Natural killer cell (primary cell): Measurements from ENCODE around the gene MRPS27. TPM values are rescaled to one million over a fixed set of nuclear protein-coding genes. Genes with fewer than 3 reads are reported as not detected.
"Not testable (repeated sequence)": the region's sequence is repeated elsewhere in the genome, so short reads cannot be mapped to it uniquely, and the experiment has no call there.

ENCODE experiments used
- ATAC-seq, 3 donors: fragments of 150-1000 bp in 2 of 3; fragments of 200-7000 bp in 1 of 3; cut with Tn5 transposase; 1 replicate in 1 of 3; 2 replicates in 2 of 3; pipeline ENCODE4 v1.10.0; 2021; ENCODE audit warnings: mild to moderate bottlenecking in 2 of 3, moderate library complexity in 2 of 3
- DNase-seq, 2 donors: peaks; one replicate each; pipeline versions ENCODE4 v3.0.0 to v3.0.0-alpha.2; 2013 to 2021; ENCODE audit warnings: mixed read lengths in 1 of 2
- H3K27ac ChIP-seq: one replicate; pipeline ENCODE4 v1.5.1; 2013; ENCODE audit warnings: mild to moderate bottlenecking, low read length
- H3K27me3 ChIP-seq: one replicate; pipeline ENCODE4 v1.6.1; 2013; ENCODE audit warnings: low read length; ENCODE audit not compliant: control insufficient read depth, insufficient read depth
- H3K36me3 ChIP-seq: one replicate; pipeline ENCODE4 v1.6.1; 2013; ENCODE audit warnings: low read length; ENCODE audit not compliant: control insufficient read depth, insufficient read depth
- H3K4me1 ChIP-seq: one replicate; pipeline ENCODE4 v1.6.1; 2013; ENCODE audit warnings: low read length; ENCODE audit not compliant: control insufficient read depth, insufficient read depth
- H3K4me3 ChIP-seq: one replicate; pipeline ENCODE4 v1.5.1; 2013; ENCODE audit warnings: low read length
- H3K9me3 ChIP-seq: one replicate; pipeline ENCODE4 v1.6.1; 2013; ENCODE audit warnings: low read length; ENCODE audit not compliant: control insufficient read depth, insufficient read depth
- H3K27ac Mint-ChIP-seq, 2 donors: one replicate each; pipeline ENCODE4 v1.8.0; 2022; ENCODE audit warnings: mild to moderate bottlenecking in 2 of 2, mixed read lengths in 2 of 2, moderate library complexity in 1 of 2
- H3K27me3 Mint-ChIP-seq, 2 donors: one replicate each; pipeline ENCODE4 v1.8.0; 2022; ENCODE audit warnings: low read depth in 2 of 2, mixed read lengths in 2 of 2
- H3K36me3 Mint-ChIP-seq: one replicate; pipeline ENCODE4 v1.8.0; 2022; ENCODE audit warnings: mixed read lengths
- H3K4me1 Mint-ChIP-seq, 2 donors: one replicate each; pipeline ENCODE4 v1.8.0; 2022; ENCODE audit warnings: mixed read lengths in 2 of 2
- H3K4me3 Mint-ChIP-seq: one replicate; pipeline ENCODE4 v1.8.0; 2022; ENCODE audit warnings: mild to moderate bottlenecking, moderate library complexity, mixed read lengths
- H3K9me3 Mint-ChIP-seq, 2 donors: one replicate each; pipeline ENCODE4 v1.8.0; 2022; ENCODE audit warnings: mixed read lengths in 2 of 2
- CTCF ChIP-seq: fragments of 200-600 bp; IDR thresholded peaks from one replicate; pipeline ENCODE4 v1.8.0; 2022; ENCODE audit warnings: antibody characterized with exemption
- WGBS: methylation state at CpG from one replicate; pipeline ENCODE4 v1.1.7; 2013; ENCODE audit warnings: missing lambda C conversion rate; ENCODE audit not compliant: insufficient coverage; 5-methylcytosine and 5-hydroxymethylcytosine counted together
- intact Hi-C: fragments of 100-400 bp; cut with micrococcal nuclease; formaldehyde crosslinking; loops from one replicate; pipeline ENCODE4 v1.14.2; 2022
- total RNA-seq, 4 donors: library from RNA; stranded (reverse); fragments of 120-200 nt in 1 of 4; gene quantifications; one replicate each; pipeline versions ENCODE4 v1.2.3 to v1.2.4, GENCODE V29; 2013 to 2022

MRPS27 gene
- total RNA-seq, 3 donors from 2014 or later (not counting 1 experiment from before 2014, with no cell fraction given) = 25.5 to 36.5 (median 36.3) TPM

- H3K4me1 Mint-ChIP-seq = peaks cover 45 to 49% of the 10 kb centered on the region in 2 donors
- WGBS = 82% methylated on average over 6 of the region's 6 CpGs
- H3K27ac ChIP-seq = no peak overlapping the region
Measured at GRCh38 chr5:72301557-72301956, 18.5 kb downstream of the MRPS27 start.

GRCh38 chr5:72300590-72301339 lies 19.3 kb downstream of the MRPS27 start:
- Histone ChIP-seq H3K9me3 (no peaks in the 10 kb centered on the region), H3K4me1 (peaks cover 2% of the 10 kb centered on the region), H3K27ac (no peak overlapping the region), H3K4me3 (no peak overlapping the region), H3K36me3 (peaks cover 4% of the 10 kb centered on the region), H3K27me3 (no peaks in the 10 kb centered on the region)
- Mint-ChIP-seq H3K9me3 (no peaks in the 10 kb centered on the region), H3K27me3 (no peaks in the 10 kb centered on the region), H3K4me1 (peaks cover 45 to 53% of the 10 kb centered on the region in 2 donors), H3K4me3 (peak overlapping the region; percentile 10), H3K36me3 (no peaks in the 10 kb centered on the region), H3K27ac (peak overlapping the region; percentile 3 to 17)
- intact Hi-C loops = no loop called here
- WGBS = no CpG with 5 or more reads among the region's 1 CpG
- ATAC-seq = no peak
- no peak for DNase-seq
- TF ChIP-seq CTCF = no peak

More at GRCh38 chr5:72301557-72301956, 18.5 kb downstream of the MRPS27 start:
- Histone ChIP-seq H3K36me3 (peaks cover 3% of the 10 kb centered on the region), H3K27me3 (no peaks in the 10 kb centered on the region), H3K4me1 (peaks cover 2% of the 10 kb centered on the region), H3K9me3 (no peaks in the 10 kb centered on the region), H3K4me3 (no peak overlapping the region)
- Mint-ChIP-seq H3K9me3 (no peaks in the 10 kb centered on the region), H3K36me3 (no peaks in the 10 kb centered on the region), H3K4me3 (no peak overlapping the region), H3K27ac (no peak overlapping the region), H3K27me3 (no peaks in the 10 kb centered on the region)
- DNase-seq (no peak), ATAC-seq (no peak)
- intact Hi-C loops = no loop called here
- no peak for TF ChIP-seq CTCF

GRCh38 chr5:72298711-72299110 lies 21.3 kb downstream of the MRPS27 start:
- Histone ChIP-seq H3K4me1 (peaks cover 2% of the 10 kb centered on the region), H3K9me3 (no peaks in the 10 kb centered on the region), H3K4me3 (no peak overlapping the region), H3K36me3 (peaks cover 17% of the 10 kb centered on the region), H3K27me3 (no peaks in the 10 kb centered on the region), H3K27ac (no peak overlapping the region)
- Mint-ChIP-seq H3K27me3 (no peaks in the 10 kb centered on the region), H3K9me3 (no peaks in the 10 kb centered on the region), H3K27ac (no peak overlapping the region), H3K36me3 (peaks cover 7% of the 10 kb centered on the region), H3K4me1 (peaks cover 33 to 48% of the 10 kb centered on the region in 2 donors), H3K4me3 (no peak overlapping the region)
- ATAC-seq (no peak), DNase-seq (no peak)
- no peak for TF ChIP-seq CTCF
- WGBS = 80% methylated on average over 4 of the region's 5 CpGs
- intact Hi-C loops = no loop called here

GRCh38 chr5:72298136-72298535 lies 21.9 kb downstream of the MRPS27 start:
- H3K27ac ChIP-seq, H3K36me3 Mint-ChIP-seq, H3K9me3 Mint-ChIP-seq, H3K27me3 Mint-ChIP-seq, intact Hi-C loops, H3K4me1 ChIP-seq, H3K4me3 ChIP-seq, DNase-seq, H3K9me3 ChIP-seq, H3K27me3 ChIP-seq, ATAC-seq: not testable (repeated sequence)
- H3K4me1 Mint-ChIP-seq = peaks cover 32 to 42% of the 10 kb centered on the region in 2 donors
- H3K4me3 Mint-ChIP-seq = peak overlapping the region; percentile 45
- H3K27ac Mint-ChIP-seq = peak overlapping the region; percentile 9 to 37
- peaks cover 19% of the 10 kb centered on the region for H3K36me3 ChIP-seq
- 86% methylated on average over 1 of the region's 3 CpGs for WGBS
